HepG2 (cell line): ENCODE measurements around the gene TTBK1. TPM values are rescaled to one million over a fixed set of nuclear protein-coding genes. Genes with fewer than 3 reads are reported as not detected.

Source experiments
- AGO1 ChIP-seq: fragments of 200-400 bp; formaldehyde crosslinking; IDR thresholded peaks from 2 replicates; pipeline ENCODE4 v1.6.1; 2017; ENCODE audit warnings: mild to moderate bottlenecking, low read depth, low read length, moderate library complexity; ENCODE audit not compliant: poor library complexity, severe bottlenecking
- FOXO1 ChIP-seq: sonication (generic); formaldehyde crosslinking; IDR thresholded peaks from 2 replicates; pipeline ENCODE4 v1.4.0; 2020; ENCODE audit warnings: missing genetic modification reagents
- HNRNPUL1 ChIP-seq: fragments of 200-400 bp; formaldehyde crosslinking; IDR thresholded peaks from 2 replicates; pipeline ENCODE4 v1.6.1; 2017; ENCODE audit warnings: low read depth, mild to moderate bottlenecking, low read length, moderate library complexity
- IRX3 ChIP-seq: sonication (generic); formaldehyde crosslinking; IDR thresholded peaks from 2 replicates; pipeline ENCODE4 v1.8.1; 2023; ENCODE audit warnings: mild to moderate bottlenecking, low read depth, missing genetic modification reagents, borderline replicate concordance
- ISX ChIP-seq: sonication (generic); formaldehyde crosslinking; conservative IDR thresholded peaks from 2 replicates; pipeline ENCODE4 v1.5.0; 2020; ENCODE audit warnings: missing genetic modification reagents
- JARID2 ChIP-seq: sonication (generic); formaldehyde crosslinking; IDR thresholded peaks from 2 replicates; pipeline ENCODE4 v1.8.1; 2023; ENCODE audit warnings: missing genetic modification reagents, inconsistent platforms; ENCODE audit not compliant: insufficient replicate concordance
- MBNL3 ChIP-seq: fragments of 250-450 bp; sonication (Bioruptor Pico); conservative IDR thresholded peaks from 2 replicates; pipeline ENCODE4 v1.8.0; 2022; ENCODE audit warnings: mild to moderate bottlenecking, inconsistent platforms
- MEF2D ChIP-seq: sonication (generic); formaldehyde crosslinking; IDR thresholded peaks from 2 replicates; pipeline ENCODE4 v1.5.1; 2020; ENCODE audit warnings: mild to moderate bottlenecking, missing genetic modification reagents
- MZF1 ChIP-seq: sonication (generic); formaldehyde crosslinking; IDR thresholded peaks from 2 replicates; pipeline ENCODE4 v1.8.1; 2023; ENCODE audit warnings: mild to moderate bottlenecking, missing genetic modification reagents, borderline replicate concordance
- NFKBIZ ChIP-seq: IDR thresholded peaks from 2 replicates; pipeline ENCODE4 v1.6.1; 2018; ENCODE audit warnings: missing genetic modification reagents, missing compliant biosample characterization
- PHB2 ChIP-seq: fragments of 450-650 bp; IDR thresholded peaks from 2 replicates; pipeline ENCODE4 v1.6.1; 2018; ENCODE audit not compliant: partially characterized antibody
- RFX3 ChIP-seq: IDR thresholded peaks from 2 replicates; pipeline ENCODE4 v1.6.1; 2016; ENCODE audit warnings: missing biosample characterization, missing genetic modification reagents
- SNAPC2 ChIP-seq: sonication (generic); formaldehyde crosslinking; IDR thresholded peaks from 2 replicates; pipeline ENCODE4 v1.8.1; 2022; ENCODE audit warnings: mild to moderate bottlenecking, missing genetic modification reagents
- STAT5B ChIP-seq: sonication (generic); formaldehyde crosslinking; IDR thresholded peaks from 2 replicates; pipeline ENCODE4 v1.4.0; 2020; ENCODE audit warnings: missing genetic modification reagents
- TBL1XR1 ChIP-seq: fragments of 150-350 bp; IDR thresholded peaks from 2 replicates; pipeline ENCODE4 v1.6.1; 2014; ENCODE audit warnings: borderline replicate concordance, low read length; ENCODE audit not compliant: partially characterized antibody
- XBP1 ChIP-seq: sonication (generic); formaldehyde crosslinking; IDR thresholded peaks from 2 replicates; pipeline ENCODE4 v1.5.0; 2020; ENCODE audit warnings: missing genetic modification reagents
- ZFP36L2 ChIP-seq: sonication (generic); formaldehyde crosslinking; IDR thresholded peaks from 2 replicates; pipeline ENCODE4 v1.4.0; 2020; ENCODE audit warnings: missing genetic modification reagents
- ZKSCAN1 ChIP-seq: fragments of 150-350 bp; IDR thresholded peaks from 2 replicates; pipeline ENCODE4 v1.6.1; 2014; ENCODE audit warnings: low read length
- ZNF430 ChIP-seq: sonication (generic); formaldehyde crosslinking; IDR thresholded peaks from 2 replicates; pipeline ENCODE4 v1.9.0; 2021; ENCODE audit warnings: mild to moderate bottlenecking, missing genetic modification reagents
- ZNF451 ChIP-seq: sonication (generic); formaldehyde crosslinking; IDR thresholded peaks from 2 replicates; pipeline ENCODE4 v1.5.0; 2020; ENCODE audit warnings: mild to moderate bottlenecking, missing genetic modification reagents
- ZNF570 ChIP-seq: sonication (generic); formaldehyde crosslinking; IDR thresholded peaks from 2 replicates; pipeline ENCODE4 v1.4.0; 2020; ENCODE audit warnings: mild to moderate bottlenecking, missing genetic modification reagents, borderline replicate concordance
- ZNF772 ChIP-seq: sonication (generic); formaldehyde crosslinking; IDR thresholded peaks from 2 replicates; pipeline ENCODE4 v1.5.0; 2020; ENCODE audit warnings: mild to moderate bottlenecking, missing genetic modification reagents
- polyA plus RNA-seq, 8 experiments: library from polyadenylated mRNA; depleted of rRNA in 3 of 8; stranded (reverse) in 7 of 8; unstranded in 1 of 8; fragments of >200 nt; fragmentation: Illumina TruSeq in 4 of 8; extraction: Trizol in 4 of 8; gene quantifications; 2 replicates each; pipeline versions ENCODE4 v1.2.1 to v1.2.3, GENCODE V29; 2011 to 2016; ENCODE audit warnings: low read depth in 4 of 8, missing spikeins in 1 of 8, mixed read lengths in 1 of 8; ENCODE audit not compliant: insufficient read depth in 1 of 8
- total RNA-seq, 5 experiments: library from RNA; depleted of rRNA; stranded (reverse); fragments of >200 nt; fragmentation: Illumina TruSeq; extraction: Trizol; gene quantifications; 2 replicates each; pipeline ENCODE4 v1.2.3, GENCODE V29; 2016; ENCODE audit warnings: low read depth in 1 of 5
- TF ChIP-seq, protein P1 (sequence below): sonication (generic); formaldehyde crosslinking; IDR thresholded peaks from 2 replicates; pipeline ENCODE4 v1.8.0; 2022; ENCODE audit warnings: mild to moderate bottlenecking, missing genetic modification reagents, borderline replicate concordance
- TF ChIP-seq, protein P2 (sequence below): sonication (generic); formaldehyde crosslinking; IDR thresholded peaks from 2 replicates; pipeline ENCODE4 v1.4.0; 2020; ENCODE audit warnings: missing genetic modification reagents; ENCODE audit errors: not compliant biosample characterization
- TF ChIP-seq, protein P3 (sequence below): sonication (generic); formaldehyde crosslinking; IDR thresholded peaks from 2 replicates; pipeline ENCODE4 v1.4.0; 2020; ENCODE audit warnings: low read depth, mild to moderate bottlenecking, missing genetic modification reagents
- TF ChIP-seq, protein P4 (sequence below): sonication (generic); formaldehyde crosslinking; IDR thresholded peaks from 2 replicates; pipeline ENCODE4 v1.8.0; 2022; ENCODE audit warnings: mild to moderate bottlenecking, missing genetic modification reagents

Gene TTBK1
- total and polyA plus RNA-seq, 2 of the 13 experiments (the other 11 are each of a cell fraction or from before 2014, with no cell fraction given), result 0.24 to 0.33 TPM

DNA sequence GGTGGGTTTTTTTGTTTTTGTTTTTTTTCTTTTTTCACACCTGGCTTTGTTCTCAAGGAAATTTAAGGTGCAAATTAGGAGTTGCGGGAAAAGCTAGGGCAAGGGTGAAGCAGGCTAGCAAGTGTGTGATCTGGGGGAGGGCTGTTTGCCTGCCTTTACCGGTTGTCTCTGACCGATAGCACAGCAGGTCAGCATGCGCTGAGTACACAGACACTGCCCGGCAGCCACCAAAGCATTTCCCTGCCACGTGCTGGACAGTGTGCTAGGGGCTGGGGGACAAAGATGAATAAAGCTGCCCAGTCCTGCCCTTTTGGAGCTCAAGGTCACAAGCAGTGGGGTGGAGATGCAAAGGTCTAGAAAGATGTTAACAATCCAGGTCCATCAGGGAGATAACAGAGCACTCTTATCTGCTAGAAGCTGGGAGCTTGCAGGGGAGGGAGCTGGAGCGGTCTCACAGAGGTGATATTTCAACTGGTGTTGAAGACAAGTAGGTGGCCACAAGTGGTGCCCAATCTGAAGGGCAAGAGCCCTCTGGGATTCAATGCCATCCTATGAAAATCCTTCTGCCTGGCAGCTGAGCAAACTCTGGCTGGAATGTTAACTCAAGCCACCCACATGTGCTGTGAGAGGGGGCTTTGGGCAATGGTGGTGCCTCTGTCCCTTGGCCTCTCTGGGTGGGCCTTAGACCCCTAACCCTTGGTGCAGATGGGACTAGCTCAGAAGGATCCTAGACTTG lies 24.5 kb downstream of the TTBK1 start (continued):
- TF ChIP-seq RFX3 (CRISPR knock-in tag) (peak; percentile 39; the same call in 1 of the 2 replicates), NFKBIZ (CRISPR knock-in tag) (peak; percentile 100), ZKSCAN1 (peak; percentile 86), IRX3 (CRISPR knock-in tag) (peak; percentile 82), MBNL3 (CRISPR knock-in tag) (no peak), ZNF430 (peak; percentile 100), PHB2 (no peak), STAT5B (CRISPR knock-in tag) (peak; percentile 96), HNRNPUL1 (no peak), ZNF451 (CRISPR knock-in tag) (peak; percentile 99), MZF1 (CRISPR knock-in tag) (peak; percentile 90; the same call in 1 of the 2 replicates), FOXO1 (CRISPR knock-in tag) (peak; percentile 100), AGO1 (no peak), XBP1 (CRISPR knock-in tag) (0 out of 2 replicates have a peak, but pooled peaks have one; percentile 8), ZNF772 (CRISPR knock-in tag) (peak; percentile 100), ZFP36L2 (CRISPR knock-in tag) (no peak), MEF2D (CRISPR knock-in tag) (peak; percentile 99), ISX (CRISPR knock-in tag) (no peak), ZNF570 (CRISPR knock-in tag) (no peak), SNAPC2 (CRISPR knock-in tag) (peak; percentile 98; the same call in 1 of the 2 replicates), TBL1XR1 (peak; percentile 99), JARID2 (no peak)
- TF ChIP-seq, protein P1, sequence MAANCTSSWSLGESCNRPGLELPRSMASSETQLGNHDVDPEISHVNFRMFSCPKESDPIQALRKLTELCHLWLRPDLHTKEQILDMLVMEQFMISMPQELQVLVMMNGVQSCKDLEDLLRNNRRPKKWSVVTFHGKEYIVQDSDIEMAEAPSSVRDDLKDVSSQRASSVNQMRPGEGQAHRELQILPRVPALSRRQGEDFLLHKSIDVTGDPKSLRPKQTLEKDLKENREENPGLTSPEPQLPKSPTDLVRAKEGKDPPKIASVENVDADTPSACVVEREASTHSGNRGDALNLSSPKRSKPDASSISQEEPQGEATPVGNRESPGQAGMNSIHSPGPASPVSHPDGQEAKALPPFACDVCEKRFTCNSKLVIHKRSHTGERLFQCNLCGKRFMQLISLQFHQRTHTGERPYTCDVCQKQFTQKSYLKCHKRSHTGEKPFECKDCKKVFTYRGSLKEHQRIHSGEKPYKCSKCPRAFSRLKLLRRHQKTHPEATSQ, result peak; percentile 99; the same call in 1 of the 2 replicates
- TF ChIP-seq, protein P2, sequence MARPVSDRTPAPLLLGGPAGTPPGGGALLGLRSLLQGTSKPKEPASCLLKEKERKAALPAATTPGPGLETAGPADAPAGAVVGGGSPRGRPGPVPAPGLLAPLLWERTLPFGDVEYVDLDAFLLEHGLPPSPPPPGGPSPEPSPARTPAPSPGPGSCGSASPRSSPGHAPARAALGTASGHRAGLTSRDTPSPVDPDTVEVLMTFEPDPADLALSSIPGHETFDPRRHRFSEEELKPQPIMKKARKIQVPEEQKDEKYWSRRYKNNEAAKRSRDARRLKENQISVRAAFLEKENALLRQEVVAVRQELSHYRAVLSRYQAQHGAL (CRISPR knock-in tag), result peak; percentile 28
- TF ChIP-seq, protein P3, sequence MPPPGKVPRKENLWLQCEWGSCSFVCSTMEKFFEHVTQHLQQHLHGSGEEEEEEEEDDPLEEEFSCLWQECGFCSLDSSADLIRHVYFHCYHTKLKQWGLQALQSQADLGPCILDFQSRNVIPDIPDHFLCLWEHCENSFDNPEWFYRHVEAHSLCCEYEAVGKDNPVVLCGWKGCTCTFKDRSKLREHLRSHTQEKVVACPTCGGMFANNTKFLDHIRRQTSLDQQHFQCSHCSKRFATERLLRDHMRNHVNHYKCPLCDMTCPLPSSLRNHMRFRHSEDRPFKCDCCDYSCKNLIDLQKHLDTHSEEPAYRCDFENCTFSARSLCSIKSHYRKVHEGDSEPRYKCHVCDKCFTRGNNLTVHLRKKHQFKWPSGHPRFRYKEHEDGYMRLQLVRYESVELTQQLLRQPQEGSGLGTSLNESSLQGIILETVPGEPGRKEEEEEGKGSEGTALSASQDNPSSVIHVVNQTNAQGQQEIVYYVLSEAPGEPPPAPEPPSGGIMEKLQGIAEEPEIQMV, result peak; percentile 97
- TF ChIP-seq, protein P4, sequence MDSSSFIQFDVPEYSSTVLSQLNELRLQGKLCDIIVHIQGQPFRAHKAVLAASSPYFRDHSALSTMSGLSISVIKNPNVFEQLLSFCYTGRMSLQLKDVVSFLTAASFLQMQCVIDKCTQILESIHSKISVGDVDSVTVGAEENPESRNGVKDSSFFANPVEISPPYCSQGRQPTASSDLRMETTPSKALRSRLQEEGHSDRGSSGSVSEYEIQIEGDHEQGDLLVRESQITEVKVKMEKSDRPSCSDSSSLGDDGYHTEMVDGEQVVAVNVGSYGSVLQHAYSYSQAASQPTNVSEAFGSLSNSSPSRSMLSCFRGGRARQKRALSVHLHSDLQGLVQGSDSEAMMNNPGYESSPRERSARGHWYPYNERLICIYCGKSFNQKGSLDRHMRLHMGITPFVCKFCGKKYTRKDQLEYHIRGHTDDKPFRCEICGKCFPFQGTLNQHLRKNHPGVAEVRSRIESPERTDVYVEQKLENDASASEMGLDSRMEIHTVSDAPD, result peak; percentile 99
